NCI-H2196 treated with DMSO at 0.1 percent for 48 hours (cell line): ENCODE measurements around the gene SLC25A45.

Source experiments
- DNase-seq: peaks from one replicate; lab custom pipeline; 2025; ENCODE audit not compliant: unreplicated experiment; lab: John Stamatoyannopoulos, UW

SLC25A45 gene

GRCh38 chr11:65382033-65382803 is at the start of gene SLC25A45:
TSS of gene SLC25A45 (minus strand) at chr11:65382646. CDS start at chr11:65381951, 695 bp downstream.
- peak; percentile 92 for DNase-seq

- no peak for DNase-seq
These were observed 49.1 kb upstream of the SLC25A45 start for GRCh38 chr11:65431451-65432099.

- no peak for DNase-seq
These were observed 48.2 kb upstream of the SLC25A45 start for GRCh38 chr11:65430406-65431217.

- DNase-seq, result peak; percentile 44
These were observed 47.4 kb upstream of the SLC25A45 start for GRCh38 chr11:65429724-65430405.

- no peak for DNase-seq
These were observed 46.7 kb upstream of the SLC25A45 start for GRCh38 chr11:65429068-65429681.

GRCh38 chr11:65428578-65429067 is 46.2 kb upstream of the SLC25A45 start:
- no peak for DNase-seq

- DNase-seq, result no peak
These were observed 45.5 kb upstream of the SLC25A45 start for GRCh38 chr11:65427691-65428577.

- DNase-seq, result no peak
These were observed 44.6 kb upstream of the SLC25A45 start for GRCh38 chr11:65426839-65427690.

- DNase-seq, result no peak
These were observed 43.8 kb upstream of the SLC25A45 start for GRCh38 chr11:65425971-65426838.

GRCh38 chr11:65425105-65425970 is 42.9 kb upstream of the SLC25A45 start:
- no peak for DNase-seq

- DNase-seq, result no peak
These were observed 42.0 kb upstream of the SLC25A45 start for GRCh38 chr11:65424205-65425104.

GRCh38 chr11:65423516-65424204 is 41.2 kb upstream of the SLC25A45 start:
- DNase-seq, result no peak

GRCh38 chr11:65422633-65423515 is 40.4 kb upstream of the SLC25A45 start, which contains the start of gene NEAT1:
TSS of gene NEAT1 (plus strand) at chr11:65422798.
- peak; percentile 70 for DNase-seq
